Measurements from ENCODE around the gene LRRC41.

Gene LRRC41

DNA sequence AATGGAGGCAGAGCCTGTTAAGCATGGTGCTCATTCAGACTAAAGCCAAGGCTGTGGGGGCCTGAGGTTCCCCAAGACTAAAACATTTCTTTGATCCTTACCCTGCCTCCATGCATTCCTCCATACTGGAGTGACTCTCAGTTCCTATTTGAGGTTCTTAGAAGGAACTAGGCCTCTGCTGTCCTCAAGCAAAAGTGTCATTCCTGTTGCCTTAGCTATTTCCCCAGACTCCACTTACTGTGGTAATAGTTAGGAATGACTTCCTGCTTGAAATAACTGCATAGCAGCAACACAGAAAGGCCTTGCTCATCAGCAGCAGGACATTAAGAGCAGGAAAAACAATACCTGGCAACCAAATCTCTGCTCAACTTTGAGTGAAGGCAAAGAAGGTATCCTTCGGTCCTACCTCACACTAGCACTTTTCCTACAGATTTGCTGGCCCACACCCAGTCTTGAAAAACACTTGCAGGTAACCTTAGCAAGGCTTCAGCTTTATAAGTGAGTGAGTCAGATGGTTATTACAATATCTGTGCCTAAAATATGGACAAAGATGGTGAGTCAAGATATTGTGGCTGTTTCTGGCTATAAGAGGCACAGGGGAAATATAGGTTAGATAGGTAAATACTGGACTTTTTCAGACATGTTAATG is 14.8 kb downstream of the LRRC41 start:
- in situ Hi-C loops (cut with MboI; ENCODE audit: low sequenced_read_pairs), result no loop called here

DNA sequence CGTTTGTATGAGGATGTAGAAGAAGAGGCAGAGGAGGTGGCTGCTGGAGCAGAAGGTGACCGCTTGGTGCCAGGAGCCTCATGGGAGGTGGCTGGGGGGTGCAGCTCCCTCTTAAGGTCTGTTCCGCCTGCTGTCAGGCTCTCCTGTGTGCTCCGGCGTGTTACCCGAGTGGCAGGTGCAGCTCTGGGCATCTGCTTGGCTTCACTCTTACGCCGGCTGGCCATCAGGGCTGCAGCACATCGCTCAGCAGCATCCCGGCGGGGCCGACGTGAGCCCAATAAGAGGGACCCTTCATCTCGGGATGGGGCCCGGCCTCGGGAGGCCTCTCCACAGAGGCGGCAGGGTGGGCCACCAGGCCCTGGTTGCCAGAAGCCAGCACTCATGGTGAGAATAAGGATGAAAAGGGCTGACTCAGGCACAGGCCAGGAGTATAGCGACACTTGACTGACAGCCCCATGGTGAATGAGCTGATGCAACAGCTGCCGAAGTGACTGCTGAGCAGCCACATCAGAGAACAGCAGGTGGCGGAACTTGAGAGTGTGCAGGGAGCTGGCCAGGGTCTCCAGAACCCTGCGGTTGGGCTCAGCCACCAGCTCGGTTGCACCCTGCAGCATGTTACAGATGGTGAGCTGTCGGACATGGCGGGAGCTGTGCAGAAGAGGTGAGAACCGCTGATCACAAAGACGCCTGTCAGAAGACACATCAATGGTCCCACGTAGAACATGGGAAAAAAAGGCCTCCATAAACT is 17.5 kb downstream of the LRRC41 start:
- in situ Hi-C loops (cut with MboI; ENCODE audit: low sequenced_read_pairs), result no loop called here

- in situ Hi-C loops (cut with MboI; ENCODE audit: low sequenced_read_pairs), result no loop called here
Observed at GRCh38 chr1:46284597-46285564, 18.5 kb downstream of the LRRC41 start.

DNA sequence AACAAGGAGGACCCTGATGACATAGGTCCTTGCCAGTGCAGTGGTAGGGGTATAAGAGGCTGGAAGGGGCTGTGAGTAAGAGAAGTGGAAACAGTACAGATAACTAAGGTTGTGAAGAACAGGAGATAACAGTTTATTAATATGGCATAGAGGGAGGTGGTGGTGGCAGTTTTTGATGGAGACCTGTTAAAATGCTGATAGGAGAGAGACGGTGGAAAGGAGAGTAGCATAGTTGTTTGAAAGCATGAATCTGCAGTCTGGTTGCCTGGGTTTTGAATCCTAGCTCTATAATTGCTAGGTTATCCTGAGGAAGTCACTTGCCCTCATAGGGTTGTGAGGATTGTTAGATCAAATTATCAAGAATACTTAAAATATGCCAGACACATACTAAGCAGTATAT is 19.4 kb downstream of the LRRC41 start:
- in situ Hi-C loops (cut with MboI; ENCODE audit: low sequenced_read_pairs), result no loop called here

DNA sequence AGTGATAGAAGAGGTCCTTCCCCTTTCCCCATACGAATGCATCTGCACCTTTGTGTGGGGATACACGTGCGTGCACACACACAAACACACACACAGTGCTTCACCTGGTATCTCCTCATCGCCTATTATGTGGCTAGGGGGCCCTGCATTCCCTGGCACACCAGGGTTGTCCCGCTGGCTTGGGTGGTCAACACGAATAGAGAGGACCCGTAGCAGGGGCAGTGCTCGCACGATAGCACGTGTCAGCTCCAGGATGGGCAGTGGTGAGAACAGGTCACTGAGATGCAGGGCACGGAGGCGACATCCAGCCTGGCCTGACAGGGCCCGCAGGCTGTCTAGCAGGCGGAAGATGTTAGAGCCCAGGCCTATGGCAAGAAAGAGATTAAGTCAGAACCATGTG is 22.4 kb downstream of the LRRC41 start:
- in situ Hi-C loops (cut with MboI; ENCODE audit: low sequenced_read_pairs), result no loop called here

DNA sequence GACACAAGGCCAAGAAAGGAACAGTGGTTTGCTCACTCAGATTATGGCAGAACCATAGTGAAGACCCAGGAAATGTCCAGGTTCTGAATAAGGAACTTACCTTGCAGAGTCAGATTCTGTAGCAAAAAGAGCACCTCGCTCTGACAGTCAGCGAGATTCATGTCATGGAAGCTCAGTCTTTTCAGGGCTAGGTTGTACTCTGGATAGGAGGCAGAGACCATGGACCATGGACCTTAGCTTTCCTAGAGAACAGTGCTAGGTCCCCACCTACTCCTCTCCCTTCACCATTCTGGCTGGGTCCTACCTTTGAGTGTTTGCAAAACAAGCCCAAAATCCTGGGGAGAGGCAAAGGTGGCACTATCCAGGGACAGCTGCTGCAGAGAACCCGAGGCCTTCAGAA is 23.3 kb downstream of the LRRC41 start:
- in situ Hi-C loops (cut with MboI; ENCODE audit: low sequenced_read_pairs), result no loop called here

GRCh38 chr1:46278807-46279206 is 24.6 kb downstream of the LRRC41 start:
- in situ Hi-C loops (cut with MboI; ENCODE audit: low sequenced_read_pairs), result no loop called here

DNA sequence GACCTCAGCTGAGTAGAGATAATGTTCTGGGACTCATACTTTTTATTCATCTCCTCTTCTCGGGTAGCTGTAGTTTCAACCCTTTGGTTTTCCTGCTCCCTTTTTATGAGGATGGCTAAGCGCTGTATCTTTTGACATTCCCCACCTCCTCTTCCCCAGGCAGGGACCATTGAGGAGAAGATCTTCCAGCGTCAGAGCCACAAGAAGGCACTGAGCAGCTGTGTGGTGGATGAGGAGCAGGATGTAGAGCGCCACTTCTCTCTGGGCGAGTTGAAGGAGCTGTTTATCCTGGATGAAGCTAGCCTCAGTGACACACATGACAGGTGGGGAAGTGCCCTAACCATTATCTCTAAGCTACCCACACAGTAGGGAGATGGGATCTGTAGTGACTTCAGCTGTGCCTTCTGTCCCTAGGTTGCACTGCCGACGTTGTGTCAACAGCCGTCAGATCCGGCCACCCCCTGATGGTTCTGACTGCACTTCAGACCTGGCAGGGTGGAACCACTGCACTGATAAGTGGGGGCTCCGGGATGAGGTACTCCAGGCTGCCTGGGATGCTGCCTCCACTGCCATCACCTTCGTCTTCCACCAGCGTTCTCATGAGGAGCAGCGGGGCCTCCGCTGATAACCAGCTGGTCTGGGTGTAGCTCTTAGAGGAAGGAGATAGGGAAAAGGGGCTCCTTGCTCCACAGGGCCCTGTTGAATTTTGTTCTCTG is 25.6 kb downstream of the LRRC41 start:
- in situ Hi-C loops (cut with MboI; ENCODE audit: low sequenced_read_pairs), result no loop called here

GRCh38 chr1:46275030-46275337 is 28.4 kb downstream of the LRRC41 start:
- in situ Hi-C loops (cut with MboI; ENCODE audit: low sequenced_read_pairs), result no loop called here

GRCh38 chr1:46274225-46275029 is 29.0 kb downstream of the LRRC41 start:
- in situ Hi-C loops (cut with MboI; ENCODE audit: low sequenced_read_pairs), result no loop called here

DNA sequence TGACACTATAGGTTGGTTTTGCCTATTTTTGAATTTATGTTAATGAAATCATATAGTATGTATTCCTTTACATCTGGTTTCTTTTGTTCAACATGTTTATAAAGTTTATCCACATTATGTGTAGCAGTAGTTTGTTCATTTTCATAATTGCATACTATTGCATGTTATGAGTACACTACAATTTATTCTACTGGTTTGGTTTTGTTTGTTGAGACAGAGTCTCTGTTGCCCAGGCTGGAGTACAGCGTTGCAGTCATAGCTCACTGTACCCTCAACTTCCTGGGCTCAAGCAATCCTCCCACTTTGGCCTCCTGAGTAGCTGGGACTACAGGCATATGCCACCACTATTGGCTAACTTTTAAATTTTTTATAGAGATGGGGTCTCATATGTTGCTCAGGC is 34.8 kb downstream of the LRRC41 start:
- in situ Hi-C loops (cut with MboI; ENCODE audit: low sequenced_read_pairs), result no loop called here

DNA sequence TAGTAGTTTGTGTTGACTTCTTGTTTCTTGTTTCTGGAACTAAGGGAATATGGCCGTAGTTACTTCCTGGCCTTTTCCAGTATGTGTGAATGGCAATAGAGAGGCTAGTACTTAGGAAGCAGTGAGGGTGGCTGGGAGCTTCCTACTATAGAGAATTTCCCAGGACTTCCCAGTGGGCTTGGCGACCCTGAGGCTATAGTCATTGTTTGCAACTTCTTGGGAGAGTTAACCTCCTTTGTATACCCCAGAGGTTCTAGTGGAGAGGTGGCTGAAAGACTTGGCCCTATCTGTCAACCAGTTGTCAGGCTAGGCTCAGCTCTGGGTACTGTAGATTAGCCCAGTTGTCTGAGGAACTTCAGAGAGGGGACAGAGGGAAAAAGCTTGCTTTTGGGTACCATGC is 40.3 kb downstream of the LRRC41 start:
- in situ Hi-C loops (cut with MboI; ENCODE audit: low sequenced_read_pairs), result no loop called here

DNA sequence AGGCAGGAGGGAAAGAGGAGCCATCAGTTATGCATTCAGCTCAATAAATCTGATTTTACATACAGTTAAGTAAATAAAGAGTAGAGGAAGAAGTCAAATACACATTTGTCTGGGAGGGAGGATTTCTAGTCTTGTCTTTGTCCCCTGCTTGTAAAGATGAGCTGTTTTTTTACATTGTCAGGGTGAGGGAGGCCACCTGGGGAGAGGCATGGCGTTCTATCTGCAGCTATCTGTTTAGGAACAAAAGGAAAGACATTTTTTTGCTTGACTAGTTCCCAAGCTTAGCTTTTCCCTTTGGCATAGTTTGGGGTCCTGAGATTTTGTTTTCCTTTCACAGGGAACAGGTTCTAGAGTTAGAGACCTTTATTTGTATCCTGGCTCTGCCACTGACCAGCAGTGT is 40.9 kb downstream of the LRRC41 start:
- in situ Hi-C loops (cut with MboI; ENCODE audit: low sequenced_read_pairs), result no loop called here

DNA sequence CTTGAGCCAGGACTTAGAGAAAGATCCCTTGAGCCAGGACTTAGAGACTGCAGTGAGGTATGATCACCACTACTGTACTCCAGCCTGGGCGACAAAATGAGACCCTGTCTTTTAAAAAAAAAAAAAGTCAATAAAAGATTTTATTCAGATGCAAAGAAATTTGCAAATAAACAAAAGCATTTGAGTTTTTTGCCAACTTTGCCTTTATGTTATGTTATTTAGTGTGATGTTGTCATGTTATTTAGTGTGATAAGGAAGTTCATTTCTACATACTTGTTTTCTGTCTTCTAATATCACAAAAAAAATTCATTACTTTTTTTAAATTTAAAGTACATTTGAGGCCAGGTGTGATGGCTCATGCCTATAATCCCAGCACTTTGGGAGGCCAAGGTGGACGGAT is 46.9 kb downstream of the LRRC41 start:
- in situ Hi-C loops (cut with MboI; ENCODE audit: low sequenced_read_pairs), result no loop called here

DNA sequence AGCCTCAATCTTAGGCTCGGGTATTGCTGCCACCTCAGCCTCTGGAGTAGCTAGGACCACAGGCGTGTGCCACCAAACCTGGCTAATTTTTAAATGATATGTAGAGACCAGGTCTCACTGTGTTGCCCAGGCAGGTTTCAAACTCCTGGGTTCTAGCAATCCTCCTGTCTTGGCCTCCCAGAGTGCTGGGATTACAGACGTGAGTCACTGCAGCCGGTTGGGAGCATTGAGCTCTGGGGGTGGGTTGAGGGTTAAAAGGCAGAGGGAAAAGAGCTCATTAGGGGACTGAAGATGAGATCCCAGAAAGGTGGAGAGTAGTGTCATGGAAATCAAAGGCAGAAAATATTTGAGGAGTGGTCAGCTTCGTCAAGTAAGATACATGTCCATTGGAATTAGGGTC is 48.7 kb downstream of the LRRC41 start:
- in situ Hi-C loops (cut with MboI; ENCODE audit: low sequenced_read_pairs), result no loop called here

- in situ Hi-C loops (cut with MboI; ENCODE audit: low sequenced_read_pairs), result no loop called here
Observed at GRCh38 chr1:46248122-46248920, 55.1 kb downstream of the LRRC41 start.

GRCh38 chr1:46247436-46248121 is 55.8 kb downstream of the LRRC41 start, which contains the start of gene RAD54L:
TSS of gene RAD54L (plus strand) at chr1:46247763. CDS start at chr1:46248406, 643 bp downstream.
- in situ Hi-C loops (cut with MboI; ENCODE audit: low sequenced_read_pairs), result no loop called here

GRCh38 chr1:46246548-46247435 is 56.6 kb downstream of the LRRC41 start:
- in situ Hi-C loops (cut with MboI; ENCODE audit: low sequenced_read_pairs), result no loop called here
